Measurements from ENCODE around the gene CLINT1.

DNA sequence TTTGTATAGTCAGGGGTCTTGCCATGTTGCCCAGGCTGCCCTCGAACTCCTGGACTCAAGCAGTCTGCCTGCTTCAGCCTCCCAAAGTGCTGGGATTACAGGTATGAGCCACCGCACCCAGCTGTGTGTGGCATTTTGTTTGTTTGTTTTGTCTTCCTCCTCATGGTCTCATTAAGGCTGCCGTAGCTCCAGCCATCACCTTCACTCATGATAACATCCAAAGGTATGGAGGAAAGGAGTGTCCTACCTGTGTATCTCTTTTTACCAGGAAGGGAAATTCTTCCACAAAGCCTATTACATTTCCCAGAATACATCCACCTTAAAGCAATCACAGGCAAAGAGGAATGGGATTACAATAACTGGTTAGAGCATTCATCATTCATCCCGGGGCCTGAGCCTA lies 88.3 kb downstream of the CLINT1 start:
- TF ChIP-seq CTCF (IDR thresholded peaks at IDR 0.05) = no peak
- no peak for TF ChIP-seq POLR2A (IDR thresholded peaks at IDR 0.05)
